Measurements from ENCODE around the gene DNAAF1. TPM values are rescaled to one million over a fixed set of nuclear protein-coding genes. Genes with fewer than 3 reads are reported as not detected.

DNAAF1 gene
- total RNA-seq: not detected in 2 replicates

GRCh38 chr16:84144859-84145639 is at the start of gene DNAAF1, which contains the start of gene HSDL1:
TSS of gene DNAAF1 (plus strand) at chr16:84145308. CDS start at chr16:84145441, 133 bp downstream.
TSS of gene HSDL1 (minus strand) at chr16:84145177. CDS start at chr16:84131321, 13,856 bp downstream.

GRCh38 chr16:84116720-84117493 is 28.2 kb upstream of the DNAAF1 start, which contains the start of gene MBTPS1:
TSS of gene MBTPS1 (minus strand) at chr16:84116942. CDS start at chr16:84101783, 15,159 bp downstream.

GRCh38 chr16:84186685-84187437 is 41.8 kb downstream of the DNAAF1 start, which contains the start of gene TAF1C:
TSS of gene TAF1C (minus strand) at chr16:84187057. CDS start at chr16:84184988, 2,069 bp downstream.

GRCh38 chr16:84190731-84191388 is 45.8 kb downstream of the DNAAF1 start, which contains the start of gene ADAD2:
TSS of gene ADAD2 (plus strand) at chr16:84191157. CDS start at chr16:84191231, 74 bp downstream.

Other genes with a start within 250 kb of the DNAAF1 start
- gene MLYCD, start 246.2 kb upstream of the DNAAF1 start, total RNA-seq: 3.4 and 3.8 TPM in 2 replicates
- gene OSGIN1, start 192.1 kb upstream of the DNAAF1 start, total RNA-seq: 3.7 and 7.2 TPM in 2 replicates
- 0.13 and 0.30 TPM in 2 replicates for gene NECAB2, start 177.1 kb upstream of the DNAAF1 start, total RNA-seq
- not detected in 2 replicates for gene SLC38A8, start 102.5 kb upstream of the DNAAF1 start, total RNA-seq
- 162 and 163 TPM in 2 replicates for gene MBTPS1, start 28.4 kb upstream of the DNAAF1 start, total RNA-seq
- gene HSDL1, start 131 bp upstream of the DNAAF1 start, total RNA-seq: 18.8 and 23.7 TPM in 2 replicates
- gene TAF1C, start 41.7 kb downstream of the DNAAF1 start, total RNA-seq: 14.3 and 18.5 TPM in 2 replicates
- gene ADAD2, start 45.8 kb downstream of the DNAAF1 start, total RNA-seq: not detected in 2 replicates
- not detected in 2 replicates for gene KCNG4, start 94.7 kb downstream of the DNAAF1 start, total RNA-seq
- gene WFDC1, start 149.6 kb downstream of the DNAAF1 start, total RNA-seq: 4.9 and 25.1 TPM in 2 replicates
- not detected in 2 replicates for gene ATP2C2, start 223.2 kb downstream of the DNAAF1 start, total RNA-seq